D721Med (cell line): ENCODE results near the gene IL1RL2.

Experiments used
- DNase-seq: peaks from one replicate; pipeline ENCODE4 v3.0.0; 2011; ENCODE audit warnings: low spot score; ENCODE audit not compliant: insufficient read length
- FAIRE-seq: peaks from 2 replicates; lab custom pipeline; 2011; peaks lifted over from hg19 to GRCh38; lab: Jason Lieb, UNC
- TF ChIP-seq, protein P1 (sequence below): IDR thresholded peaks from 2 replicates; pipeline ENCODE4 v1.5.1; 2012; ENCODE audit warnings: mild to moderate bottlenecking, control low read depth; ENCODE audit not compliant: insufficient read depth; ENCODE audit errors: missing control alignments

The IL1RL2 gene

DNA sequence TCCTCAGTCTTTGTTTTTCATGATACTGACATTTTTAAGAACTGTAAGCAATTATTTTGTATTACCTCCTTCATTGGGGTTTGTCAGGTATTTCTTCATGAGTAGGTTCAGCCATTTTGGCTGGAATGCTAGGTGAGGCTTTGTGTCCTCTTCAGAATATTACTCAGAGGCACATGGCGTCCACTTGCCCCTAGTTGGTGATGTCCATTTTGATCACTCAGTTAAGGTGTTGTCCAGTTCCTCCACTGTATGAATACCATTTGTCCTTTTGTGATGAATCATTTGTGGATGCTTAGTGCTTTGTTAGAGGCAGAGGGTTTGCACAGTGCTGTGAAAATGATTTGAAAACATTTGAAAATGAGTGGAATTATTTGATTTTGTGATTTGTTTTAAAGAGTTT, 4.7 kb downstream of the IL1RL2 start:
- no peak for FAIRE-seq
- TF ChIP-seq, protein P1, sequence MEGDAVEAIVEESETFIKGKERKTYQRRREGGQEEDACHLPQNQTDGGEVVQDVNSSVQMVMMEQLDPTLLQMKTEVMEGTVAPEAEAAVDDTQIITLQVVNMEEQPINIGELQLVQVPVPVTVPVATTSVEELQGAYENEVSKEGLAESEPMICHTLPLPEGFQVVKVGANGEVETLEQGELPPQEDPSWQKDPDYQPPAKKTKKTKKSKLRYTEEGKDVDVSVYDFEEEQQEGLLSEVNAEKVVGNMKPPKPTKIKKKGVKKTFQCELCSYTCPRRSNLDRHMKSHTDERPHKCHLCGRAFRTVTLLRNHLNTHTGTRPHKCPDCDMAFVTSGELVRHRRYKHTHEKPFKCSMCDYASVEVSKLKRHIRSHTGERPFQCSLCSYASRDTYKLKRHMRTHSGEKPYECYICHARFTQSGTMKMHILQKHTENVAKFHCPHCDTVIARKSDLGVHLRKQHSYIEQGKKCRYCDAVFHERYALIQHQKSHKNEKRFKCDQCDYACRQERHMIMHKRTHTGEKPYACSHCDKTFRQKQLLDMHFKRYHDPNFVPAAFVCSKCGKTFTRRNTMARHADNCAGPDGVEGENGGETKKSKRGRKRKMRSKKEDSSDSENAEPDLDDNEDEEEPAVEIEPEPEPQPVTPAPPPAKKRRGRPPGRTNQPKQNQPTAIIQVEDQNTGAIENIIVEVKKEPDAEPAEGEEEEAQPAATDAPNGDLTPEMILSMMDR: no peak
- no peak for DNase-seq

DNA sequence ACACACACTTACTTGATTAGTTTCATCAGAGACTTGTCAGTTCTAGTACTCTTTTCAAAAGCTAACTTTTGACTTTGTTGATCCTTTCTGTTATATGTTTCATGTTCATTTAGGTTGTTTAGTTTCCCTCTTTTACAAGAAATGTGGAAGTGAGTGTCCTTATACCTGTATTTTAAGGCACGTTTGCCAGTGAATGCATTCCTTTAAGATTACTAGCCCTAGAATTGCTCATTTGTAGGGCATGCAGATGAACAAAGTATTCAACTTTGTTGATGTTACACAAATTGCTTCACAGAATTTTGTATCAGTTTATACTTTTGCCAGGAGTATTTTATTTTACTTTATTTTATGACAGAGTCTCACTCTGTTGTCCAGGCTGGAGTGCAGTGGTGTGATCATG, 6.3 kb downstream of the IL1RL2 start:
- FAIRE-seq: no peak
- TF ChIP-seq, protein P1: no peak
- DNase-seq: no peak

DNA sequence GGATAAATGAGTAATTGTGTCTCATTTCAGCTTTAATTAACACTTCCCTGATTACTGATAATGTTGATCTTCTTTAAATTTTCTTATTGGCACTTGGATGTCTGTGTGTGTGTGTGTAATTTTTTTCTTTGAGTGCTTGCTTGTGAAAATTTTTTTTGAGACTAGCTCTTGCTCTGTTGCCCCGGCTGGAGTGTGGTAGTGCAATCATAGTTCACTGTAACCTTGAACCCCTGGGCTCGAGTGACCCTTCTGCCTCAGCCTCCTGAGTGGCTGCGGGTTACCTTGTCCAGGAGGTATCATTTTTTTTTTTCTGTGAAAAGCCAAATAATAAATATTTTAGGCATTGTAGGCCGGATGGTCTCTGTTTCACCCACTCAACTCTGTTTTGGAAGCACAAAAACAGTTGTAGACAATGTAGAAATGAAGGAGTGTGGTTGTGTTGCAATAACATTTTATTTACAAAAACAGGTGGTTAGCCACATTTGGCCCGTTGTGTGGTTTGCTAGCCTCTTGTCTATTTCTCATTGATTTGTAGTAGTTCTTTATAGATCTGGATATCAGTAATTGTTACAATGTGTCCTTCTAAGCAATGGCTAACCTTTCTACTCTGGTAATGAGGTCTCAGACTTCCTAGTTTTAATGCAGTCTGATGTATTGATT, 7.9 kb downstream of the IL1RL2 start:
- TF ChIP-seq, protein P1: no peak
- DNase-seq (no peak), FAIRE-seq (no peak)

DNA sequence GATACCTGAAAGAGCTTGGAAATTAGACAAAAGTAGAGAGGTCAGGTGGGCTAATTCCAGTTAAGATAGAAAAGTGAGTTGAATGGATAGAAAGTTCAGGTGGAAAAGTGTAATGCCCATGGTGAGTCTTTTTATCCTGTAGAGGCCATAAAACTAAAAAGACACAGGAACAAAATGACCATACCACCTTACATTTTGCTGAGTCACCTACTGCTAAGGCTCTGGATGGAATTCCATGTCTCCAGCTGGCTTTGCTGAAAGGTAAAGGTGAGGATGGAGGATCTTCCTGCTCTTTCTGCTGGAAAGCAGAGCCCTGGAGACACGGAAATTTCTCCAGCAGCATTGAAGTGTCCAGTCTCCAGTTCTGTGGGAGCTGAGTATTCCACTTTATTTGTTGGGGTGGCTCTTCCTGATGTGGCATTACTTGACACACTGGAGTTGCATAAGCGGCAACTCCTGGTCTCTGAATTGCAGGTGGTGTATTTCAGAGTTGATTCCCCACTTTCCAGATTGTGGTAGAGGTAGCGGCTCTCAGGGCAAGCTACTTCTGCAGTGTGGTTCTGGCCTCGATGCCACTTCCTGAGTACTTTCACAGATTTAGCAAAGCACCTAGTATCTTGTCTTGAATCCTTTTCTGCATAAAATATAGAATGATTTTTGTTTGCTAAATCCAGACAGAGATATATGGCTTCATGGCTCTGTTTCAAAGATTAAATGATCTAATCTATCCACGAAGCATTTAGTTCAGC, 10.7 kb downstream of the IL1RL2 start:
- TF ChIP-seq, protein P1: no peak
- DNase-seq (no peak), FAIRE-seq (no peak)

DNA sequence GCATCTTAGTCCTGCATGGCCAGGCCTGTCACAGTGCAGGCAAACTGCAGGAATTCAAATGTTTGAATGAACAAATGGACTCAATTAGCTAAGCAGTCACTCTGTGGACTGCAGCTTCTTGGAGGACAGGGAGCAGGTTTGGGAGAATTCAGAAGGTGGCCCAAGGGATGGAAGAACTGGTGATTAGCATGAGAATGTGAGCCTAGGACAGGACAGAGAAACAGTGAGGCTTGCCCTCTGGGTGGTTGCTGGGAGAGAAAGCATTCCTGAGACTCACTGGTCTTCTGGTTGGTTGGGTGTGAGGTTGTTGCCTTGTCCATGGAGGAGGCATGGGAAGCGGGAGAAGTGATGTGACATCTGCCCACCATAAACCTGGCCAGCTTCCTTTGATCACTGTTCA, 13.7 kb downstream of the IL1RL2 start:
- DNase-seq: no peak
- no peak for FAIRE-seq
- TF ChIP-seq, protein P1: no peak

DNA sequence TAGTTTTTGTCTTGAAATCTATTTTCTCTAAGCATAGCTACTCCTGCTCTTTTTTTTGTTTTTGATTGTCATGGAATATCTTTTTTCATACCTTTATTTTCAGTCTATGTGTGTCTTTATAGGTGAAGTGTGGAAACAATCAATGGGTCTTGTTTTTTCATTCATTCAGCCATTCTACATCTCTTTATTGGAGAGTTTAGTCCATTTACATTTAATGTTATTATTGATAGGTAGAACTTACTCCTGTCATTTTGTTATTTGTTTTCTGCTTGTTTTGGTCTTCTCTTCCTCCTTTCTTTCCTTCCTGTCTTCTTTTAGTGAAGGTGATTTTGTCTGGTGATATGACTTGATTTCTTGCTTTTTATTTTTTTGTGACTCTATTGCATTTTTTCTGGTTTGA, 17.8 kb downstream of the IL1RL2 start:
- DNase-seq (no peak), FAIRE-seq (no peak)
- TF ChIP-seq, protein P1: no peak
